OCI-LY1 (cell line): ENCODE measurements around the gene DDA1.

Experiments
- H2AFZ ChIP-seq: fragments of 200-600 bp; sonication (generic), shearing (Covaris generic); 2 replicates; pipeline ENCODE4 v1.6.0; 2014; ENCODE audit warnings: antibody characterized with exemption, mild to moderate bottlenecking, low read length
- H3F3A ChIP-seq: fragments of 200-600 bp; sonication (generic), shearing (Covaris generic); 2 replicates; pipeline ENCODE4 v1.6.0; 2014; ENCODE audit warnings: mild to moderate bottlenecking, antibody characterized with exemption, low read length, moderate library complexity; ENCODE audit not compliant: insufficient read depth
- H3K27ac ChIP-seq: fragments of 200-600 bp; sonication (generic); 2 replicates; pipeline ENCODE4 v1.5.1; 2014; ENCODE audit warnings: low read length, mixed run types, mild to moderate bottlenecking, low read depth; ENCODE audit not compliant: poor library complexity, severe bottlenecking
- H3K27me3 ChIP-seq: fragments of 200-600 bp; sonication (generic); 2 replicates; pipeline ENCODE4 v1.6.0; 2014; ENCODE audit warnings: antibody characterized with exemption, mild to moderate bottlenecking, low read length, moderate library complexity; ENCODE audit not compliant: insufficient read depth
- H3K36me3 ChIP-seq: fragments of 200-600 bp; sonication (generic); 2 replicates; pipeline ENCODE4 v1.6.1; 2014; ENCODE audit warnings: mild to moderate bottlenecking, antibody characterized with exemption, low read length, moderate library complexity, mixed read lengths; ENCODE audit not compliant: insufficient read depth
- H3K4me1 ChIP-seq: fragments of 200-600 bp; sonication (generic); 2 replicates; pipeline ENCODE4 v1.5.1; 2014; ENCODE audit warnings: mild to moderate bottlenecking, low read length, moderate library complexity; ENCODE audit not compliant: insufficient read depth, severe bottlenecking
- H3K4me2 ChIP-seq: fragments of 200-600 bp; sonication (generic), shearing (Covaris generic); 2 replicates; pipeline ENCODE4 v1.6.1; 2014; ENCODE audit warnings: low read length
- H3K4me3 ChIP-seq: fragments of 200-600 bp; sonication (generic); 2 replicates; pipeline ENCODE4 v1.5.1; 2014; ENCODE audit warnings: low read length, low read depth, mild to moderate bottlenecking, mixed read lengths; ENCODE audit not compliant: poor library complexity, severe bottlenecking
- H3K79me2 ChIP-seq: fragments of 200-600 bp; shearing (Covaris generic); 2 replicates; pipeline ENCODE4 v1.6.1; 2016; ENCODE audit warnings: mixed run types, low read length, mixed read lengths; ENCODE audit not compliant: insufficient read depth
- H3K9ac ChIP-seq: fragments of 200-600 bp; sonication (generic), shearing (Covaris generic); 2 replicates; pipeline ENCODE4 v1.6.1; 2014; ENCODE audit warnings: mild to moderate bottlenecking, low read length, mixed read lengths
- H3K9me2 ChIP-seq: fragments of 200-600 bp; sonication (generic), shearing (Covaris generic); 2 replicates; pipeline ENCODE4 v1.6.1; 2014; ENCODE audit warnings: low read depth, mild to moderate bottlenecking, low read length, mixed read lengths
- H3K9me3 ChIP-seq: fragments of 200-600 bp; shearing (Covaris generic); 2 replicates; pipeline ENCODE4 v1.6.1; 2014; ENCODE audit warnings: low read length, mixed read lengths
- H4K20me1 ChIP-seq: fragments of 200-600 bp; sonication (generic), shearing (Covaris generic); 2 replicates; pipeline ENCODE4 v1.6.0; 2016; ENCODE audit warnings: mild to moderate bottlenecking, low read length; ENCODE audit not compliant: insufficient read depth
- EZH2 ChIP-seq: fragments of 200-600 bp; sonication (generic), shearing (Covaris generic); IDR thresholded peaks from 2 replicates; pipeline ENCODE4 v1.8.0; 2017; ENCODE audit warnings: borderline replicate concordance, mixed run types, mild to moderate bottlenecking, antibody characterized with exemption, low read length, moderate library complexity, mixed read lengths
- TF ChIP-seq, protein P1 (sequence below): fragments of 200-600 bp; sonication (generic), shearing (Covaris generic); IDR thresholded peaks from 2 replicates; pipeline ENCODE4 v1.5.1; 2017; ENCODE audit warnings: mild to moderate bottlenecking, antibody characterized with exemption, low read length, moderate library complexity, mixed read lengths

DDA1 gene

DNA sequence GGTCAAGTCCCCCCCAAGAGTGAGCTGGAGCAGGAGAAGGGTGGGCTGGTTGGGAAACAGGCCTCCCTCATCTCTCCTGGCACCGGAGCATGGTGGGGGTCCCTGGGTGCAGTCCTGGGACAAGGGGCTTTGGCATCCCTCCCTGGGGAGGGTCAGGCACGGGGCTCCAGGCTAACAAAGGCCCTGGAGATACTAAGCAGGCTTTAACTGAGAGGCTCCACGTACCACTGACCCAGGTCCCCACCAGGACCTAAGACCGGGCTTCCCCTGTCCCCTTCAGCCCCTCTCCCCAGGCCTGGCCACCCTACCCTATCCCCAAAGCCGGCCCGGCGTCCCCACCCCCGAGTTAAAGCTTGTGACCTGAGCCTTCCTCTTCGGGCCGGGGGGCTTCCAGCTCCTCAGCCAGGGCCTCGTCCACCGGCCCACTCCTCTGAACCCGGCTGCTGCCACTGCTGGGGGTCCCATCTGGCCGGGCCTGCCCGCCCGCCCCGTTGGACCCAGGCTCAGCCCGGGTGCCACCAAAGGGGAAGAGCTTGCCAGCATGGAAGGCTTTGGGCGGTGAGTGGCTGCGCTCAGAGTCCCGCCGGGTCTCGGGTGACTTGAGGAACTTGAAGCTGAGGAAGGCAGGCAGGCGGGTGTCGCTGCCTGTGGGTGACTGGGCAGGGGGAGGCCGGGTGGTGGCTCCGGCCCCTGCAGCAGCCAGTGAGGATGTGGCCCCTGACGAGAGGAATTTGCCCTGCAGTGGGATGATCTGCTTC is 15.2 kb downstream of the DDA1 start:
- no peaks in the 10 kb centered on the region for H4K20me1 ChIP-seq
- no peak overlapping the region for H2AFZ ChIP-seq
- peaks cover 34% of the 10 kb centered on the region for H3K36me3 ChIP-seq
- H3K4me3 ChIP-seq: no peak overlapping the region
- H3K9me3 ChIP-seq: no peaks in the 10 kb centered on the region
- no peak overlapping the region for H3K4me2 ChIP-seq
- peaks cover 6% of the 10 kb centered on the region for H3K4me1 ChIP-seq
- TF ChIP-seq, protein P1, sequence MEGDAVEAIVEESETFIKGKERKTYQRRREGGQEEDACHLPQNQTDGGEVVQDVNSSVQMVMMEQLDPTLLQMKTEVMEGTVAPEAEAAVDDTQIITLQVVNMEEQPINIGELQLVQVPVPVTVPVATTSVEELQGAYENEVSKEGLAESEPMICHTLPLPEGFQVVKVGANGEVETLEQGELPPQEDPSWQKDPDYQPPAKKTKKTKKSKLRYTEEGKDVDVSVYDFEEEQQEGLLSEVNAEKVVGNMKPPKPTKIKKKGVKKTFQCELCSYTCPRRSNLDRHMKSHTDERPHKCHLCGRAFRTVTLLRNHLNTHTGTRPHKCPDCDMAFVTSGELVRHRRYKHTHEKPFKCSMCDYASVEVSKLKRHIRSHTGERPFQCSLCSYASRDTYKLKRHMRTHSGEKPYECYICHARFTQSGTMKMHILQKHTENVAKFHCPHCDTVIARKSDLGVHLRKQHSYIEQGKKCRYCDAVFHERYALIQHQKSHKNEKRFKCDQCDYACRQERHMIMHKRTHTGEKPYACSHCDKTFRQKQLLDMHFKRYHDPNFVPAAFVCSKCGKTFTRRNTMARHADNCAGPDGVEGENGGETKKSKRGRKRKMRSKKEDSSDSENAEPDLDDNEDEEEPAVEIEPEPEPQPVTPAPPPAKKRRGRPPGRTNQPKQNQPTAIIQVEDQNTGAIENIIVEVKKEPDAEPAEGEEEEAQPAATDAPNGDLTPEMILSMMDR: no peak
- no peak for TF ChIP-seq EZH2
- peaks cover 3% of the 10 kb centered on the region; the same call in 1 of the 2 replicates for H3F3A ChIP-seq
- no peak overlapping the region for H3K9ac ChIP-seq
- H3K27me3 ChIP-seq: no peaks in the 10 kb centered on the region; the same call in 1 of the 2 replicates
- no peaks in the 10 kb centered on the region for H3K79me2 ChIP-seq
- no peaks in the 10 kb centered on the region for H3K9me2 ChIP-seq
- no peak overlapping the region for H3K27ac ChIP-seq

DNA sequence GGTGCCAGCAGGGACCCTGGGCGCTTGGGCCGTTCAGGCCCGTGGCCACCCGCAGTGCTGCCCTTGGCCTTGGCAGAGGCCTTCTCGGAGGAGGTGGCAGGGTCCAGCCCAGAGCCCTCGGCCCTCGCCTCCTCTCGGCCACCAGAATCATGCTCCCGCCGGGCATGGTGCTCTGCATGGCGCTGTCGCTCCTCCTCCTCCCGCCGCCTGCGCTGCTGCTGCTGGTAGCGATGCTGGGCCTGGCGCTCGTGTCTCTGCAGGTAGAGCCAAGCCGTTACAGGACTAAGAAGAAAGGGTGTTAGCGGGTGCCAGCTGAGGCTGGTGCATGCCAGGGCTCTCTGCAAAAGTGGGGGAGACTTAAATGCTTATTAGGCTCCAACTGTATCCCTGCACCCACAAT is 15.8 kb downstream of the DDA1 start:
- no peaks in the 10 kb centered on the region for H3K79me2 ChIP-seq
- peaks cover 6% of the 10 kb centered on the region for H3K4me1 ChIP-seq
- TF ChIP-seq EZH2: no peak
- TF ChIP-seq, protein P1: no peak
- no peak overlapping the region for H3K4me3 ChIP-seq
- H3K27me3 ChIP-seq: no peaks in the 10 kb centered on the region; the same call in 1 of the 2 replicates
- peaks cover 28% of the 10 kb centered on the region for H3K36me3 ChIP-seq
- H4K20me1 ChIP-seq: no peaks in the 10 kb centered on the region
- peaks cover 3% of the 10 kb centered on the region; the same call in 1 of the 2 replicates for H3F3A ChIP-seq
- no peak overlapping the region for H3K4me2 ChIP-seq
- no peaks in the 10 kb centered on the region for H3K9me2 ChIP-seq
- H2AFZ ChIP-seq: no peak overlapping the region
- H3K27ac ChIP-seq: no peak overlapping the region
- no peaks in the 10 kb centered on the region for H3K9me3 ChIP-seq
- H3K9ac ChIP-seq: no peak overlapping the region

DNA sequence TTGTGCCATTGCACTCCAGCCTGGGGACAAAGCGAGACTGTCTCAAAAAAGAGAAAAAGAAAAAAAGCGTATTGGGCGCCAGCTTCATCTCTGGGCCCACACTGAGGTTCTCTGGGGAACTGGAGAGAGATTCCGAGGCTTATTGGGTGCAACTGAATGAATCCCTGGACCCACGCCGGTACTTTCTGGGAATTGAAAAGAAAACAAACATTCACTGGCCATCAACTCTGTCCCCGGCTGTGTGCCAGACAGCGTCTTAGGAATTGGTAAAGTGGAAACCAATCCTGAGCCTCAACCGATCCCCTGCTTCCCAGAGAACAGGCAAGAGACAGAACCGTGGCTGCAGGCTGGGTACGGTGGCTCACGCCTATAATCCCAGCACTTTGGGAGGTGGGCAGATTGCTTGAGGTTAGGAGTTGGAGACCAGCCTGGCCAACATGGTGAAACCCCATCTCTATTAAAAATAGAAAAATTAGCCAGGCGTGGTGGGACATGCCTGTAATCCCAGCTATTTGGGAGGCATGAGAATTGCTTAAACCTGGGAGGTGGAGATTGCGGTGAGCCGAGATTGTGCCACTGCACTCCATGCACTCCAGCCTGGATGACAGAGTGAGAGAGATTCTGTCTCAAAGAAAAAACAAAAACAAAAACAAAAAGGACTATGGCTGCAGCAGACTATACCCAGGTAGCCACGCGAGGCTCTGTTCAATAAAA is 16.7 kb downstream of the DDA1 start:
- Histone ChIP-seq H3K79me2 (no peaks in the 10 kb centered on the region), H3K4me3 (no peak overlapping the region), H3K27me3 (no peaks in the 10 kb centered on the region; the same call in 1 of the 2 replicates), H3K36me3 (peaks cover 19% of the 10 kb centered on the region), H3F3A (peaks cover 3% of the 10 kb centered on the region; the same call in 1 of the 2 replicates), H3K9me2 (no peaks in the 10 kb centered on the region), H4K20me1 (no peaks in the 10 kb centered on the region), H2AFZ (no peak overlapping the region), H3K9ac (no peak overlapping the region), H3K4me2 (no peak overlapping the region), H3K27ac (no peak overlapping the region), H3K4me1 (peaks cover 6% of the 10 kb centered on the region), H3K9me3 (no peaks in the 10 kb centered on the region)
- TF ChIP-seq, protein P1: no peak
- TF ChIP-seq EZH2: no peak
